Cerebellar cortex (tissue), 1 donor: ENCODE results near the gene MBNL2.

ENCODE experiments used
- DNase-seq: peaks from one replicate; pipeline ENCODE4 v3.0.0-alpha.2; 2015; ENCODE audit warnings: low spot score

MBNL2 gene

GRCh38 chr13:97253581-97254293, 31.6 kb downstream of the MBNL2 start:
- no peak for DNase-seq

GRCh38 chr13:97254816-97255215, 32.7 kb downstream of the MBNL2 start:
- no peak for DNase-seq

GRCh38 chr13:97255515-97256021, 33.4 kb downstream of the MBNL2 start:
- DNase-seq = no peak

GRCh38 chr13:97256343-97256783, 34.2 kb downstream of the MBNL2 start:
- DNase-seq = no peak

GRCh38 chr13:97257228-97257755, 35.2 kb downstream of the MBNL2 start:
- no peak for DNase-seq

GRCh38 chr13:97257800-97258799, 36.0 kb downstream of the MBNL2 start:
- peak; percentile 47 for DNase-seq

- no peak for DNase-seq
Observed at GRCh38 chr13:97258801-97259200, 36.7 kb downstream of the MBNL2 start.

GRCh38 chr13:97259410-97259797, 37.3 kb downstream of the MBNL2 start:
- no peak for DNase-seq

- no peak for DNase-seq
Observed at GRCh38 chr13:97259798-97260714, 37.9 kb downstream of the MBNL2 start.

GRCh38 chr13:97261254-97262005, 39.3 kb downstream of the MBNL2 start:
- peak; percentile 32 for DNase-seq

- no peak for DNase-seq
Observed at GRCh38 chr13:97262058-97262457, 39.9 kb downstream of the MBNL2 start.

- no peak for DNase-seq
Observed at GRCh38 chr13:97263160-97263559, 41.0 kb downstream of the MBNL2 start.

- no peak for DNase-seq
Observed at GRCh38 chr13:97264663-97265062, 42.5 kb downstream of the MBNL2 start.

- no peak for DNase-seq
Observed at GRCh38 chr13:97266332-97266731, 44.2 kb downstream of the MBNL2 start.

- no peak for DNase-seq
Observed at GRCh38 chr13:97266772-97267417, 44.8 kb downstream of the MBNL2 start.

GRCh38 chr13:97267418-97268059, 45.4 kb downstream of the MBNL2 start:
- no peak for DNase-seq

- DNase-seq = no peak
Observed at GRCh38 chr13:97268772-97269171, 46.6 kb downstream of the MBNL2 start.

- no peak for DNase-seq
Observed at GRCh38 chr13:97269603-97270002, 47.5 kb downstream of the MBNL2 start.

GRCh38 chr13:97272526-97272925, 50.4 kb downstream of the MBNL2 start:
- DNase-seq = no peak
